Measurements from ENCODE around the gene EDA.

Gene EDA

DNA sequence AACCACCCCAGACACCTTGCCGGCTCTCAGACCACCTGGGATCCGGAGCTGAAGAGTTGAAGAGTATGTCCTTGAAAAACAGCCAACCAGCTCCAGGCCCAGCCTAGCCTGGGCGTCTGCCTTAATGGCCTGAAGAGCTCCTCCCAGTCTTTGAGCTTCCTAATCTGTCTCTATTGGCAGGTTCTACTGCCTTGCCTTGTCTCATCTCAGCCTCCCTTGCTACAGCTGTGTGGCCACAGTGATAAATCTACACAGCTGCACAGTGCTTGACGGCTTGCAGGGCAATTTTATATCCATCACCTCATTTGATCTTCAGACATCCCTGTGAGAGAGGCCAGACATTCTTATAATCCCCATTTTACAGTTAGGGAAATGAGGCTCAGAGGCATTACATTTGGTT is 413.9 kb downstream of the EDA start:
- no peaks in the 10 kb centered on the region for H3K9me3 ChIP-seq (ENCODE audit: control insufficient read depth, low read length)
- H3K4me1 ChIP-seq, result no peaks in the 10 kb centered on the region
- TF ChIP-seq, protein P1, sequence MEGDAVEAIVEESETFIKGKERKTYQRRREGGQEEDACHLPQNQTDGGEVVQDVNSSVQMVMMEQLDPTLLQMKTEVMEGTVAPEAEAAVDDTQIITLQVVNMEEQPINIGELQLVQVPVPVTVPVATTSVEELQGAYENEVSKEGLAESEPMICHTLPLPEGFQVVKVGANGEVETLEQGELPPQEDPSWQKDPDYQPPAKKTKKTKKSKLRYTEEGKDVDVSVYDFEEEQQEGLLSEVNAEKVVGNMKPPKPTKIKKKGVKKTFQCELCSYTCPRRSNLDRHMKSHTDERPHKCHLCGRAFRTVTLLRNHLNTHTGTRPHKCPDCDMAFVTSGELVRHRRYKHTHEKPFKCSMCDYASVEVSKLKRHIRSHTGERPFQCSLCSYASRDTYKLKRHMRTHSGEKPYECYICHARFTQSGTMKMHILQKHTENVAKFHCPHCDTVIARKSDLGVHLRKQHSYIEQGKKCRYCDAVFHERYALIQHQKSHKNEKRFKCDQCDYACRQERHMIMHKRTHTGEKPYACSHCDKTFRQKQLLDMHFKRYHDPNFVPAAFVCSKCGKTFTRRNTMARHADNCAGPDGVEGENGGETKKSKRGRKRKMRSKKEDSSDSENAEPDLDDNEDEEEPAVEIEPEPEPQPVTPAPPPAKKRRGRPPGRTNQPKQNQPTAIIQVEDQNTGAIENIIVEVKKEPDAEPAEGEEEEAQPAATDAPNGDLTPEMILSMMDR (IDR thresholded peaks at IDR 0.05), result no peak
- no peak overlapping the region for H3K4me3 ChIP-seq (ENCODE audit: low read depth, low read length)
- no peak overlapping the region for H2AFZ ChIP-seq
- no peak overlapping the region for H3K27ac ChIP-seq
- no peaks in the 10 kb centered on the region for H3K36me3 ChIP-seq (ENCODE audit: control insufficient read depth, insufficient read depth, low read length)
- no peaks in the 10 kb centered on the region for H3K79me2 ChIP-seq
- no peaks in the 10 kb centered on the region for H3K27me3 ChIP-seq (ENCODE audit: control insufficient read depth, insufficient read depth, low read length)
- H3K4me2 ChIP-seq (ENCODE audit: low read length), result no peak overlapping the region
- H3K9ac ChIP-seq, result no peak overlapping the region

DNA sequence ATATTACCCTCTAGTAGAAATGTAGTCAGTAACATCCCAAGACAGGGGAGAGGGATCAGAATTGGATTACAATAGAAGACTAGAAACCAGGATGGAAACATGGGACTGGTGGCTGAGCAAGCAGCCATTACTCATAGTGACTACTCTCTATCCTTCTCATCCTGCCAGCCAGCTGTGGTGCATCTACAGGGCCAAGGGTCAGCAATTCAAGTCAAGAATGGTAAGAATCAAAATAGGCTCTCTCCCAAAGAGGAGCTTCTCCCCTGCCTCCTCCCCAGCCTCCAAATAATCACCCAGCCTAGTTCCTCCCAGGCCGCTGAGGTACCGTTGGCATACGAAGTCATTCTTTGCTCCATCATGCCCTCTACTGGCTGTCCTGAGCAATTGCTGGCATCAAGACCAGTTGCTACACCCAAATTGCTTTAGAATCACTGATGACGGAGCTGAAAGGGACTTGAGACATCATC is 414.4 kb downstream of the EDA start:
- no peak overlapping the region for H3K4me3 ChIP-seq (ENCODE audit: low read depth, low read length)
- H3K27me3 ChIP-seq (ENCODE audit: control insufficient read depth, insufficient read depth, low read length), result no peaks in the 10 kb centered on the region
- H2AFZ ChIP-seq, result no peak overlapping the region
- TF ChIP-seq, protein P1 (IDR thresholded peaks at IDR 0.05), result peak; percentile 76
- H3K36me3 ChIP-seq (ENCODE audit: control insufficient read depth, insufficient read depth, low read length), result no peaks in the 10 kb centered on the region
- H3K27ac ChIP-seq, result no peak overlapping the region
- no peak overlapping the region for H3K4me2 ChIP-seq (ENCODE audit: low read length)
- no peaks in the 10 kb centered on the region for H3K9me3 ChIP-seq (ENCODE audit: control insufficient read depth, low read length)
- H3K9ac ChIP-seq, result no peak overlapping the region
- H3K79me2 ChIP-seq, result no peaks in the 10 kb centered on the region
- no peaks in the 10 kb centered on the region for H3K4me1 ChIP-seq

DNA sequence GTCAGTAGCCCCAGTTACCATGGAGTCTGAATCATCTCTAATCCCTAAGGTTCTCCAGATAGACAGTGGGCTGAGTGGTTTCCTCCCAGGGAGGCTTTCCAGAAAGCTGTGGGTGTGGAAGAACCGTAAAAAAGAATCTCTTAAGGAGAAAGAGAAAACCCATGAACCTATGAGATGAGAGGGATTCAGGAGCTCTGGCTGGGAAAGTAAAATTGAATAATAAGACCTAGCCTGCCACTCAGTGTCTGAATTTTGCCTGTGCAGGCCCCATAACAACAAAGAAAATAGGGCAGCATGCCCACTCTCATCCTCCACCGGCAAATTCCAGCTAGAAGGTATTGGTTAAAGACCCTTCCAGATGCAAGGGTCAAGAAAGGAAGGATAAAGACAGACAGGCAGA is 416.9 kb downstream of the EDA start:
- no peak overlapping the region for H3K27ac ChIP-seq
- TF ChIP-seq, protein P1 (IDR thresholded peaks at IDR 0.05), result no peak
- H3K9me3 ChIP-seq (ENCODE audit: control insufficient read depth, low read length), result no peaks in the 10 kb centered on the region
- no peaks in the 10 kb centered on the region for H3K36me3 ChIP-seq (ENCODE audit: control insufficient read depth, insufficient read depth, low read length)
- H3K4me1 ChIP-seq, result no peaks in the 10 kb centered on the region
- no peak overlapping the region for H2AFZ ChIP-seq
- no peak overlapping the region for H3K4me2 ChIP-seq (ENCODE audit: low read length)
- no peak overlapping the region for H3K9ac ChIP-seq
- no peaks in the 10 kb centered on the region for H3K79me2 ChIP-seq
- no peaks in the 10 kb centered on the region for H3K27me3 ChIP-seq (ENCODE audit: control insufficient read depth, insufficient read depth, low read length)
- H3K4me3 ChIP-seq (ENCODE audit: low read depth, low read length), result no peak overlapping the region

DNA sequence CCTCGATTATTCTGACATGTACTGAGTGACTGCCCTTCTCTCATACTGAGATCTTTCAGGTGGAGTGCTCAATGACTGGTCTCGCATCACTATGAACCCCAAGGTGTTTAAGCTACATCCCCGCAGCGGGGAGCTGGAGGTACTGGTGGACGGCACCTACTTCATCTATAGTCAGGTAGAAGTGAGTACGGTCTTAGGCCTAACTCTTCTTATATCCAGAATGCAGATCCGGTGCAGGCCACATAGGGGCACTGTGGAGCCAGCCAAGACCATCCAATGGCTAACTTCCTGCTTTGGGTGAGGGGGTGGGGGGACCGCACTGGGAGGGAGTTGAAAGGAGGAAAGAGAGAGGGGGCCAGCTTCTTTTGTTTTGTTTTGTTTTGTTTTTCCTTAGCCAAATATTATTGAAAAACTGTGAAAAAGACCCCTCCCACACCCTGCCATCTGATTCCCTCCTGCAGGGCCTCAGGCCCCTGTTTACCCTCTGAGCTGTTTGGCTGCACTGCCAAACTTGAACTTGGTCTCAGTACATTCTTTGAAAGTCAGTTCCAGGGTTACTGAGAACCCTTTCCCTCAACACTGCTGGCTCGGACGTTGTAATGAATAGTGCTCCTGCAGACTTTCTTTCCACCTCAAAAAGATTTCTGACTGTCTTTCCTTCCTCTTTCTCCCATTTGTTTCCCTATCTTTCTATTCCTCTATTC is 417.6 kb downstream of the EDA start:
- Histone ChIP-seq H2AFZ (no peak overlapping the region), H3K4me2 (ENCODE audit: low read length) (no peak overlapping the region), H3K4me1 (no peaks in the 10 kb centered on the region), H3K36me3 (ENCODE audit: control insufficient read depth, insufficient read depth, low read length) (no peaks in the 10 kb centered on the region), H3K27ac (no peak overlapping the region), H3K4me3 (ENCODE audit: low read depth, low read length) (no peak overlapping the region), H3K79me2 (no peaks in the 10 kb centered on the region), H3K9me3 (ENCODE audit: control insufficient read depth, low read length) (no peaks in the 10 kb centered on the region), H3K27me3 (ENCODE audit: control insufficient read depth, insufficient read depth, low read length) (no peaks in the 10 kb centered on the region), H3K9ac (no peak overlapping the region)
- TF ChIP-seq, protein P1 (IDR thresholded peaks at IDR 0.05), result peak; percentile 20

DNA sequence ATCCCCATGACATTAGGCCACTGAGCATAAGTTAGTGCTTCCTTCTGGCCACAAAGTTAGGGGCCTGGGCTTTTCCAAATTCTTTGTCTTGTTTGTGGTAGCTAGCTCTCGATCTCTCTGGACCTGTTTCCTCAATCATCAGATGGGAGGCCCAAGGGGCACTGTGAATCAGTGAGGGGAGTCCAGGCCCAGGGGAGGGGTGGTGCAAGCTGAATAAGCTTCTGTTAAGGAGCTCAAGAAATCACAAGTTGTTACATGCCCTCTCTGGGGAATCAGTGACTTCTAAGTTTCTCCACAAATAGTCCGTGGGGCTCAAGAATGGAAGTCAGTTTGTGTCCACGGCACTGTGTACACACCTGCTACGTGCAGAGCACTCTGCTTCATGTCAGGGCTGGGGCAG is 418.7 kb downstream of the EDA start:
- Histone ChIP-seq H3K4me2 (ENCODE audit: low read length) (no peak overlapping the region), H3K27ac (no peak overlapping the region), H3K36me3 (ENCODE audit: control insufficient read depth, insufficient read depth, low read length) (no peaks in the 10 kb centered on the region), H3K27me3 (ENCODE audit: control insufficient read depth, insufficient read depth, low read length) (no peaks in the 10 kb centered on the region), H3K9ac (no peak overlapping the region), H3K79me2 (no peaks in the 10 kb centered on the region), H3K4me1 (no peaks in the 10 kb centered on the region), H2AFZ (no peak overlapping the region), H3K9me3 (ENCODE audit: control insufficient read depth, low read length) (no peaks in the 10 kb centered on the region), H3K4me3 (ENCODE audit: low read depth, low read length) (no peak overlapping the region)
- TF ChIP-seq, protein P1 (IDR thresholded peaks at IDR 0.05), result no peak
